HG03442 (cell line): ENCODE results near the gene PXDC1.

Experiments
- ATAC-seq: cut with Tn5 transposase; IDR thresholded peaks from one replicate; pipeline ENCODE4 v1.9.1; 2021; ENCODE audit warnings: mild to moderate bottlenecking, moderate library complexity; ENCODE audit not compliant: unreplicated experiment

Gene PXDC1, protein sequence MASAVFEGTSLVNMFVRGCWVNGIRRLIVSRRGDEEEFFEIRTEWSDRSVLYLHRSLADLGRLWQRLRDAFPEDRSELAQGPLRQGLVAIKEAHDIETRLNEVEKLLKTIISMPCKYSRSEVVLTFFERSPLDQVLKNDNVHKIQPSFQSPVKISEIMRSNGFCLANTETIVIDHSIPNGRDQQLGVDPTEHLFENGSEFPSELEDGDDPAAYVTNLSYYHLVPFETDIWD

DNA sequence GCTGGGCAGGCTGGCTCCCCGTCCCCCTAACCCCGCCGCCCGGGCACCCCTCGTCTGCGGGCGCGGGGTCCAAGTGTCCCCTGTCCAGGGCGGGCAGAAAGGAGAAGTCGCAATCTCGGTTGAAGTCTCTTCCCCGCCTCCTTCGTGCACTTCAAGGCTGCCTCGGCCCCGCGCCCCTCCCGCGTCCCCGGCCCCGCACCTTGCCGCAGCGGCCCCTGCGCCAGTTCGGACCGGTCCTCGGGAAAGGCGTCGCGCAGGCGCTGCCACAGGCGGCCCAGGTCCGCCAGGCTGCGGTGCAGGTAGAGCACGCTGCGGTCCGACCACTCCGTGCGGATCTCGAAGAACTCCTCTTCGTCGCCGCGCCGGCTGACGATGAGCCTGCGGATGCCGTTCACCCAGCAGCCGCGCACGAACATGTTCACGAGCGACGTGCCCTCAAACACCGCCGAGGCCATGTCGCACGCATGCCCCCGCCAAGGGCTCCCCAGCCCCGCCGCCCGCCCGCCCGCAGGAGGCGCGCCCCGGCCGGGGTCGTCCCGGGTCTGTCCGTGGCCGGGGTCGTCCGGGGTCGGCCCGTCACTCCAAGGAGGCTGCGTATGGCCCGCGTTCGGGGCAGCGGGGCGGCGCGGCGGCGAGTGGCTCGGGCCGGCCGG, at the start of gene PXDC1:
TSS of gene PXDC1 (minus strand) at position 637 of the 653 bp plus-strand sequence. CDS start at position 455, 182 bp downstream.
- ATAC-seq = peak; percentile 6

GRCh38 chr6:3800850-3801591, 49.5 kb upstream of the PXDC1 start:
- no peak for ATAC-seq

DNA sequence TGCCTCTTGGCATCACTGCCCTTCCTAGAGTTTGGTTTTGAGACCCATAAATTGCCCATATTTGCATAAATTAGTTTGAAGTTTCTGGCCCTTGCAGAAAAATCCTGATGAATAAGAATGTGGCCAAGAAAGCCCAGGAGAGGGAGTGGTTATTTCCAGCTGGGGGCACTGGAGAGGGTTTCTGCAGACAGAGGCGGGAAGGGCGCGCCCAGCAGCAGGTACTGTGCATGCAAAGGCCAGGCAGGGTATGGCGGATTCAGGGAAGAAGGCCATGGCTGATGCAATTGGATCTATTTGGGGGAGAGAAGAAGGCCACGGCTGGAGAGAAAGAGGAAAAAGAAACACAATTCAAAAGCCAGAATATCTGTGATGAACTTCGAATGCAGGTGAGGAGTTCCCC, 48.2 kb upstream of the PXDC1 start:
- ATAC-seq = no peak

DNA sequence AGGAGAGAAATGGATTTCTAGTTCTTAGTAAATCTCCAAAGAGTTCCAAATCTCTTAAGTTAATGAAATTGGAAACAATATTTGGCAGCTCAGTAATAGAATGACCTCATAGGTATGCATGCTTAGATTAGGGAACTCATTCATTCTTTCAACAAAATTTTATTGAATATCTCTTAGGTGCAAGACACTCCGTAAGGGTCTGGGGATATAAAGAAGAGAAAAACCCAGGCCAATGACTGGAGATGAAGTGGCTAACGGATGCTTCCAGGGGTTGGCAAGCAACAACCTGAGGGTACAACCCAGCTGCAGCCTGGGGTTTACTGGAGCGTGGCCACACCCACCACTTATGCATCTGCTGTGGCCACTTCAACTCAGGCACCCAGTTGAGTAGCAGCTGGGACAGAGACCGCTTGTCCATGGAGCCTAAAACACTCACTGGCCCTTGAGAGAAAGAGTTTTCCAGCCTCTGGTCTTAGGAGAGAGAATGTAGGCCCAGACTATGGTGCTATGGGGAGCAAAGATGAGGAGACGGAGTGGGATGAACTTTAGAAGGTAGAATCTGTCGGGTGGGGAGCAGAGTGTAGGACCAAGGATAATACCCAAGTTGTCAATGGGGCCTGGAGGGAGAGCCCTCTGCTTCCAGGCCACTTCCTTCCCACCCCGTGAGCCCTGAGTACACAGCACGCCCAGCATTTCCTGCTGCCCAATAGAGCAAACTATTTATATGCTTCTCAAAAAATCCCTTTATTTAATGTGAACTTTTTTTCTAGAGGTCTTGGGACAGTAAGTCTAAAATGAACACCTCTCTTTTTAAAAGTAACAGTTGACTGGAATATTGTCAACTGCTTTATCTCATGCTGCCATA, 46.8 kb upstream of the PXDC1 start:
- no peak for ATAC-seq

GRCh38 chr6:3797231-3798054, 45.9 kb upstream of the PXDC1 start:
- no peak for ATAC-seq

- ATAC-seq = no peak
These were observed 45.2 kb upstream of the PXDC1 start for GRCh38 chr6:3796719-3797041.

DNA sequence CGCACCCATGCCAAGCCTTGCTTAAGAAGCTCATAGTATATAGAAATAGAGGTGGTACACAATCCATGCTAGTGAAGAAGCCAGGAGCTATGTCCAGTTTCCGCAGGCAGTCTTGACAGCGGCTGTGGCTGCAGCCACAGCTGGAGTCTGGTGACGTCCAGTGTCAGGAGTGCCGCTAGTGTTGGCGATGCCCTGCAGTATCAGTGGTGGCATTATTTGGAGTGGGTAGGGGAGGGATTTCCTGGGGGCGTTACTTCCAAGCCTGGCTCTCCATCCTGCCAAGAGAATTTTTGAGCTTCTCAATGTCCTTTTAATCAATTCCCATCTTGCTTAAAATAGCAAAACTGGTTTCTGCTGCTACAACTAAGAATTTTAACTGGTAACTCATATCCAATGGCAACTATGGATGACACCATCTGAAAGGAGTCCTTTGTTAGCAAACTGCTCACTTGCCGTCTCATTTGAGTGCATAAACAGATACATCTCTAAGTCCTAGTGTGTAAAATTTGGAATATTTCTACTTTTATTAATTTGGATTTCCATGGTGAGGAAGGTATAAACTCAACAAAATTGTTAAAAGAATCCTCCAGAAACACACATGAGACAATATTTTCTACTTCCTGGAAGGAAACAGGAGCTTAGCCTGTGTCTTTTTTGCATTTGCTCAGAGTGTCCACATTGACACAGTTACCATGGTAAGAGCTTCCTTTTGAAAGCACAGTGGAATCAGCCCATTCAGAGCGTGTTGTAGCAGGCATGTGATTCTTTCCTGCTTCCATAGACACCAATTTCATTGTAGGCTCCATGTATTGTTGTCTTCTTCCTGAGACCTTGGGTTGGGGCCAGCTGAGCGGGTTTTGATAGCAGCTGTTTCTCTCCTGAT, 44.6 kb upstream of the PXDC1 start:
- no peak for ATAC-seq

DNA sequence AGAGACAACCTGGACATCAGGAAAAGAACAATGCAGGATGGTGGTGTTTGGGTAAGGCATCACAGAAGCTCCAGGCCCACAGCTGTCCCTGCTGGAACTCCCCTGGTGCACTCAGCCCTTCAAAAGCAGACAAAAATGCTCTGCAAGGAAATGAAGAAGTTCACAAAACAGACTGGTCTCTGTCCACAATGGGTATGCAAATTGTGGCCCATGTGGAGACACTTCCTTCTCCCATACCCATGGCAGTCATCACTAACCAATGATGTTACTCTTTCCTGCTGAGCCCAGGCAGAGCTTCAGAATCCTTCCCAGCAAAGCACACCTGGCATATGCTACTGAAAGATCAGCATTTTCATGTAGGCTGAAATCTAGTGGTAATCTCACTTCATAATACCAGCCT, 42.6 kb upstream of the PXDC1 start:
- ATAC-seq = peak; percentile 63

- peak; percentile 33 for ATAC-seq
These were observed 42.0 kb upstream of the PXDC1 start for GRCh38 chr6:3793545-3793944.

- no peak for ATAC-seq
These were observed 40.2 kb upstream of the PXDC1 start for GRCh38 chr6:3791526-3792203.

GRCh38 chr6:3789896-3790558, 38.5 kb upstream of the PXDC1 start:
- ATAC-seq = no peak

DNA sequence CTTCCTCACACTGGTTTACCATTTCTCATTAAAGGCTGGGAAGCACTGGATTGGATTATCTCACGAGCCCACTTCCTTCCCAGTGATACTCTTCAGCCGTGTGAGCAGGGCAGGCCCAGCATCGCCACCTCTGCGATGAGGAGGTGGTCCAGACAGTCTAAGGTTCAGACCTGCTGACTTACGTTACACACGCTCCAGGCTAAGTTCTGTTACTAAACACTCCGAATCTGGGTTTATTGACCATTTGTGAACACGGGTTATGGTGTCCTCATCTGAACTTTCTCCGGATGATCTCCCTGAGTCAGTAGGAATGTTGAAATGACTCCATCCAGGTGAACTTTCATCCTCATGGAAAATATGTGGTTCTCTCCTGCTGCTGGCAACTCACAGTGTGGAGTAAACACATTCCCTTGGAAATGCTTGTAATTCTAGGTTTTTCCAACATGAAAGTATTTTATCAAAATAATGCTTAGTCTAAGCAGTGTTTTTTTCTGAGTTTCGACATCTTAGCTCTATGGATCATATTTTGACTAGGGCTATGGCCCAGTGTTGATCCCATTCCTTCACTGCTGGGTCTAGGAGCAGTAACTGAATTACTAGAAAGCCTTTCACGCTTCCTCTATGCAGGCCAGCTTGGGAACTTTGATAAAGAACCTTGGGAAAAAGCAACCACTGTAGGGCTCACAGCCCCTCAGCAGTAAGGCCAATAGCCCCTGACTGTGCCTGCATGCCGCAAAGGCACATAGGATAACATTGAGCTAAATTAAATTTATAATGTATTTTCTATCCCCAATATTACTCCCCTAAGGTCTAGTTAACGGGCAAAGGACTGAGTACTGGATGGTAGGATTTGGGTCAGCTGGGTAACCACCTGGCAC, 37.7 kb upstream of the PXDC1 start:
- no peak for ATAC-seq

DNA sequence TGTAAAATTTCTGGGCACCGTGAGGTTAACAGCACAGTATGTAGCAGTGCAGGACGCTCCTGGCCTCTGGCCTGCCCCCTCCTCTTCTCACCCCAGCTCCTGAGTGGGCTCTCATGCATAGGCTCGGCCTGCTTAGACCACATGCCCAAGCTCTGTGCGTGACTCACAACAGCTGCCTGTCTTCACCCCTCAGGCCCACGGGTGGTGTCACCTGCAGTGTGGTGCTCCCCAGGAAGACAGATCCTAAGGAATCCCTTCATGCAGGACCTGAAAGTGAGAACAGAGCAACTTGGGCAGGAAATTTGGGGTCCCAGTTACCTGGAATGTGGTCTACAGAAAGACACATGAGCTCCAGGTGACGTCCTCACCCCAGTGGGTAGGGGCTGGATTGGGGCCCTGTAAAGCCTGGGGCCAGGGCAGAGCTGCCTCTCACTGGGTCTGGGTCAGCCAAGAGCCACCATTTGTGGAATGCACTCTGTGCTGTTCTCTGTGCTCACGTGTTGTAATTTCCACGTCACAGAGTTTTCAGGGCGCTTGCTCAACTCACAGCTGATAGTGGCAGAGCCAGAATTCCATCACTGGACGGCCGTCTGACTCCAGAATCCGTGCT, 37.0 kb upstream of the PXDC1 start:
- no peak for ATAC-seq

GRCh38 chr6:3786141-3786540, 34.6 kb upstream of the PXDC1 start:
- no peak for ATAC-seq

DNA sequence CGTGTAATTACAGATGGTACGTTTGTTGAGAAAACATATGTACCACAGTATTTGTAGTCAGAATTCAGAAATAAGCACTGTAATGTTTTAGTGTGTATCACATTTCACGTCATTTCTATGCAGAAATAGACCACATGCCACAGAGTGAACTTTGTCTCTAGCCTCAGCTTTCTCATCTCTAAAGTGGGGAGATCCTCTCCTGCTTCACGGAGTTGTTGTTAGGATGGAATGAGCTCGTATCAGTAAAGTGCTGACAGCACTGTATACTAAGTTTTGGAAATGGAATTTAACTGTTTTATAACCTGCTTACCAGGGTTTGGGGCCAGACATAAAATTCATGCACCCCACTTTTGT, 34.2 kb upstream of the PXDC1 start:
- ATAC-seq = no peak

GRCh38 chr6:3784885-3785744, 33.6 kb upstream of the PXDC1 start:
- no peak for ATAC-seq
